SK-N-SH treated with all-trans-retinoic acid at 6 μM for 48 hours (cell line): ENCODE measurements around the gene STARD3.

Experiments used
- ATAC-seq: fragments of 200-7000 bp; cut with Tn5 transposase; 3 replicates; pipeline ENCODE4 v1.9.1; 2020; ENCODE audit warnings: mild to moderate bottlenecking, moderate library complexity
- ARNTL ChIP-seq: fragments of 450-650 bp; formaldehyde crosslinking; IDR thresholded peaks from 2 replicates; pipeline ENCODE4 v1.5.0; 2020; ENCODE audit warnings: low read depth, mild to moderate bottlenecking, moderate library complexity, borderline replicate concordance
- BACH2 ChIP-seq: fragments of 250-450 bp; sonication (Bioruptor Pico); IDR thresholded peaks from 2 replicates; pipeline ENCODE4 v1.9.0; 2021; ENCODE audit warnings: mild to moderate bottlenecking, borderline replicate concordance
- ESRRG ChIP-seq: fragments of 250-450 bp; sonication (Bioruptor Pico); IDR thresholded peaks from 2 replicates; pipeline ENCODE4 v1.6.1; 2021; ENCODE audit warnings: mild to moderate bottlenecking
- GLIS3 ChIP-seq: fragments of 250-450 bp; sonication (Bioruptor Pico); IDR thresholded peaks from 2 replicates; pipeline ENCODE4 v1.5.0; 2020; ENCODE audit warnings: mild to moderate bottlenecking, moderate library complexity
- ISL1 ChIP-seq: fragments of 250-450 bp; sonication (Bioruptor Pico); IDR thresholded peaks from 2 replicates; pipeline ENCODE4 v2.1.2; 2022; ENCODE audit warnings: mild to moderate bottlenecking, moderate library complexity
- OSR1 ChIP-seq: fragments of 250-450 bp; sonication (Bioruptor Pico); IDR thresholded peaks from 2 replicates; pipeline ENCODE4 v1.8.0; 2022; ENCODE audit warnings: moderate library complexity, mild to moderate bottlenecking, inconsistent platforms
- PPARA ChIP-seq: fragments of 250-450 bp; sonication (Bioruptor Pico); IDR thresholded peaks from 2 replicates; pipeline ENCODE4 v1.5.0; 2020; ENCODE audit warnings: mild to moderate bottlenecking, borderline replicate concordance
- RARB ChIP-seq: fragments of 250-450 bp; sonication (Bioruptor Pico); IDR thresholded peaks from 2 replicates; pipeline ENCODE4 v1.8.0; 2021; ENCODE audit warnings: mild to moderate bottlenecking, moderate library complexity
- SNAI2 ChIP-seq: fragments of 250-450 bp; sonication (Bioruptor Pico); IDR thresholded peaks from 2 replicates; pipeline ENCODE4 v1.5.0; 2020; ENCODE audit warnings: mild to moderate bottlenecking, moderate library complexity
- TCF4 ChIP-seq: fragments of 250-450 bp; sonication (Bioruptor Pico); IDR thresholded peaks from 2 replicates; pipeline ENCODE4 v1.8.0; 2021; ENCODE audit warnings: mild to moderate bottlenecking, moderate library complexity, borderline replicate concordance
- TOX ChIP-seq: fragments of 250-450 bp; sonication (Bioruptor Pico); IDR thresholded peaks from 2 replicates; pipeline ENCODE4 v1.8.0; 2021; ENCODE audit warnings: mild to moderate bottlenecking, moderate library complexity, borderline replicate concordance
- ZC3H10 ChIP-seq: fragments of 250-450 bp; sonication (Bioruptor Pico); IDR thresholded peaks from 2 replicates; pipeline ENCODE4 v1.5.1; 2021; ENCODE audit warnings: mild to moderate bottlenecking, moderate library complexity
- ZFP3 ChIP-seq: fragments of 250-450 bp; sonication (Bioruptor Pico); IDR thresholded peaks from 2 replicates; pipeline ENCODE4 v1.5.0; 2020; ENCODE audit warnings: mild to moderate bottlenecking, moderate library complexity
- ZFP30 ChIP-seq: fragments of 450-650 bp; formaldehyde crosslinking; IDR thresholded peaks from 2 replicates; pipeline ENCODE4 v1.5.0; 2022; ENCODE audit warnings: mild to moderate bottlenecking, moderate library complexity
- ZNF565 ChIP-seq: fragments of 450-650 bp; formaldehyde crosslinking; conservative IDR thresholded peaks from 2 replicates; pipeline ENCODE4 v1.5.0; 2020; ENCODE audit warnings: low read depth, mild to moderate bottlenecking, moderate library complexity
- ZNF70 ChIP-seq: fragments of 450-650 bp; formaldehyde crosslinking; IDR thresholded peaks from 2 replicates; pipeline ENCODE4 v1.5.0; 2020; ENCODE audit warnings: mild to moderate bottlenecking, moderate library complexity
- ZNF8 ChIP-seq: fragments of 450-650 bp; formaldehyde crosslinking; IDR thresholded peaks from 2 replicates; pipeline ENCODE4 v1.5.0; 2020; ENCODE audit warnings: mild to moderate bottlenecking, moderate library complexity
- TF ChIP-seq, protein P1 (sequence below): fragments of 250-450 bp; sonication (Bioruptor Pico); IDR thresholded peaks from 2 replicates; pipeline ENCODE4 v1.5.0; 2020; ENCODE audit warnings: mild to moderate bottlenecking, moderate library complexity
- TF ChIP-seq, protein P2 (sequence below): fragments of 250-450 bp; sonication (Bioruptor Pico); IDR thresholded peaks from 2 replicates; pipeline ENCODE4 v1.8.0; 2021; ENCODE audit warnings: low read depth, mild to moderate bottlenecking, moderate library complexity, borderline replicate concordance
- TF ChIP-seq, protein P3 (sequence below): fragments of 250-450 bp; sonication (Bioruptor Pico); IDR thresholded peaks from 2 replicates; pipeline ENCODE4 v1.5.1; 2021; ENCODE audit warnings: mild to moderate bottlenecking, moderate library complexity
- TF ChIP-seq, protein P4 (sequence below): fragments of 250-450 bp; sonication (Bioruptor Pico); IDR thresholded peaks from 2 replicates; pipeline ENCODE4 v1.8.0; 2020; ENCODE audit warnings: mild to moderate bottlenecking, moderate library complexity, borderline replicate concordance
- TF ChIP-seq, protein P5 (sequence below): fragments of 250-450 bp; sonication (Bioruptor Pico); IDR thresholded peaks from 2 replicates; pipeline ENCODE4 v1.5.1; 2020; ENCODE audit warnings: low read depth, mild to moderate bottlenecking, moderate library complexity

STARD3 gene

DNA sequence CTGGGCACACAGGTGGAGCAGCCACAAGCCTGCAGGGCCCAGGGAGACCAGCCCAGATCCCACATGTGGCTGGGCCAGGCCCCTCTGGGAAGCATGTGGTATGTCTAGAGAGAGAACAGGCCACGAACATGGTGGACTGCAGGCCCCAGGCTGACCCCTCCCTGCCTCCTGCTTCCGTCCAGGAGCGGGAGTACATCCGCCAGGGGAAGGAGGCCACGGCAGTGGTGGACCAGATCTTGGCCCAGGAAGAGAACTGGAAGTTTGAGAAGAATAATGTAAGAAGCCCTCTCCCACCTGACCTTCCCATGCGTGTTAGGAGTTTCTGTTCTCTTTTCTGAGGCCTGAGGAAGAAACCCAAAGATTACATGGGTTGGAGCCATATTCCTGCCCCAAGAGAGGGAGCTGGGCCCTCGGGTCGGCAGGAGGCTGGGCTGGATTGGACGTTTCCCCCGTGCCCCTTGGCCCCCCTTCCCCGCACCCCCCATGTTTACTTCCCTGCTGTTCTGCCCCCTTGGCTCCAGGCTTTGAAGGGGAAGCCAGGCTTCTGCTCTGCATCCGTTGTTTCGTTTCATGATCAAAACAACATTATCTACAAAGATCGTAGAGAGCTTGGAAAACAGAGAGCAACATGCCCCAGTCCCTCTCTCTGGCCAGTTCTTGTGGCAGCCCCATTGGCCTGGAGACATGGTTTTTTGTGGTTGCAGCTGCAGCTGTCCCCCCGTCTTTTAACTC lies 22.5 kb downstream of the STARD3 start:
- no peak for TF ChIP-seq GLIS3 (CRISPR knock-in tag)
- TF ChIP-seq, protein P1, sequence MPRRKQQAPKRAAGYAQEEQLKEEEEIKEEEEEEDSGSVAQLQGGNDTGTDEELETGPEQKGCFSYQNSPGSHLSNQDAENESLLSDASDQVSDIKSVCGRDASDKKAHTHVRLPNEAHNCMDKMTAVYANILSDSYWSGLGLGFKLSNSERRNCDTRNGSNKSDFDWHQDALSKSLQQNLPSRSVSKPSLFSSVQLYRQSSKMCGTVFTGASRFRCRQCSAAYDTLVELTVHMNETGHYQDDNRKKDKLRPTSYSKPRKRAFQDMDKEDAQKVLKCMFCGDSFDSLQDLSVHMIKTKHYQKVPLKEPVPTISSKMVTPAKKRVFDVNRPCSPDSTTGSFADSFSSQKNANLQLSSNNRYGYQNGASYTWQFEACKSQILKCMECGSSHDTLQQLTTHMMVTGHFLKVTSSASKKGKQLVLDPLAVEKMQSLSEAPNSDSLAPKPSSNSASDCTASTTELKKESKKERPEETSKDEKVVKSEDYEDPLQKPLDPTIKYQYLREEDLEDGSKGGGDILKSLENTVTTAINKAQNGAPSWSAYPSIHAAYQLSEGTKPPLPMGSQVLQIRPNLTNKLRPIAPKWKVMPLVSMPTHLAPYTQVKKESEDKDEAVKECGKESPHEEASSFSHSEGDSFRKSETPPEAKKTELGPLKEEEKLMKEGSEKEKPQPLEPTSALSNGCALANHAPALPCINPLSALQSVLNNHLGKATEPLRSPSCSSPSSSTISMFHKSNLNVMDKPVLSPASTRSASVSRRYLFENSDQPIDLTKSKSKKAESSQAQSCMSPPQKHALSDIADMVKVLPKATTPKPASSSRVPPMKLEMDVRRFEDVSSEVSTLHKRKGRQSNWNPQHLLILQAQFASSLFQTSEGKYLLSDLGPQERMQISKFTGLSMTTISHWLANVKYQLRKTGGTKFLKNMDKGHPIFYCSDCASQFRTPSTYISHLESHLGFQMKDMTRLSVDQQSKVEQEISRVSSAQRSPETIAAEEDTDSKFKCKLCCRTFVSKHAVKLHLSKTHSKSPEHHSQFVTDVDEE (CRISPR knock-in tag), result no peak
- TF ChIP-seq, protein P2, sequence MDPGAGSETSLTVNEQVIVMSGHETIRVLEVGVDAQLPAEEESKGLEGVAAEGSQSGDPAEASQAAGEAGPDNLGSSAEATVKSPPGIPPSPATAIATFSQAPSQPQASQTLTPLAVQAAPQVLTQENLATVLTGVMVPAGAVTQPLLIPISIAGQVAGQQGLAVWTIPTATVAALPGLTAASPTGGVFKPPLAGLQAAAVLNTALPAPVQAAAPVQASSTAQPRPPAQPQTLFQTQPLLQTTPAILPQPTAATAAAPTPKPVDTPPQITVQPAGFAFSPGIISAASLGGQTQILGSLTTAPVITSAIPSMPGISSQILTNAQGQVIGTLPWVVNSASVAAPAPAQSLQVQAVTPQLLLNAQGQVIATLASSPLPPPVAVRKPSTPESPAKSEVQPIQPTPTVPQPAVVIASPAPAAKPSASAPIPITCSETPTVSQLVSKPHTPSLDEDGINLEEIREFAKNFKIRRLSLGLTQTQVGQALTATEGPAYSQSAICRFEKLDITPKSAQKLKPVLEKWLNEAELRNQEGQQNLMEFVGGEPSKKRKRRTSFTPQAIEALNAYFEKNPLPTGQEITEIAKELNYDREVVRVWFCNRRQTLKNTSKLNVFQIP (CRISPR knock-in tag), result no peak
- TF ChIP-seq RARB (CRISPR knock-in tag), result no peak
- no peak for TF ChIP-seq ZNF8 (CRISPR knock-in tag)
- TF ChIP-seq, protein P3, sequence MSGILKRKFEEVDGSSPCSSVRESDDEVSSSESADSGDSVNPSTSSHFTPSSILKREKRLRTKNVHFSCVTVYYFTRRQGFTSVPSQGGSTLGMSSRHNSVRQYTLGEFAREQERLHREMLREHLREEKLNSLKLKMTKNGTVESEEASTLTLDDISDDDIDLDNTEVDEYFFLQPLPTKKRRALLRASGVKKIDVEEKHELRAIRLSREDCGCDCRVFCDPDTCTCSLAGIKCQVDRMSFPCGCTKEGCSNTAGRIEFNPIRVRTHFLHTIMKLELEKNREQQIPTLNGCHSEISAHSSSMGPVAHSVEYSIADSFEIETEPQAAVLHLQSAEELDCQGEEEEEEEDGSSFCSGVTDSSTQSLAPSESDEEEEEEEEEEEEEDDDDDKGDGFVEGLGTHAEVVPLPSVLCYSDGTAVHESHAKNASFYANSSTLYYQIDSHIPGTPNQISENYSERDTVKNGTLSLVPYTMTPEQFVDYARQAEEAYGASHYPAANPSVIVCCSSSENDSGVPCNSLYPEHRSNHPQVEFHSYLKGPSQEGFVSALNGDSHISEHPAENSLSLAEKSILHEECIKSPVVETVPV (CRISPR knock-in tag), result no peak
- no peak for TF ChIP-seq ZFP30 (CRISPR knock-in tag)
- TF ChIP-seq SNAI2 (CRISPR knock-in tag), result no peak
- TF ChIP-seq TOX, result no peak
- no peak for TF ChIP-seq ISL1 (CRISPR knock-in tag)
- no peak for TF ChIP-seq ESRRG (CRISPR knock-in tag)
- no peak for TF ChIP-seq TCF4 (CRISPR knock-in tag)
- no peak for TF ChIP-seq BACH2 (CRISPR knock-in tag)
- TF ChIP-seq, protein P4, sequence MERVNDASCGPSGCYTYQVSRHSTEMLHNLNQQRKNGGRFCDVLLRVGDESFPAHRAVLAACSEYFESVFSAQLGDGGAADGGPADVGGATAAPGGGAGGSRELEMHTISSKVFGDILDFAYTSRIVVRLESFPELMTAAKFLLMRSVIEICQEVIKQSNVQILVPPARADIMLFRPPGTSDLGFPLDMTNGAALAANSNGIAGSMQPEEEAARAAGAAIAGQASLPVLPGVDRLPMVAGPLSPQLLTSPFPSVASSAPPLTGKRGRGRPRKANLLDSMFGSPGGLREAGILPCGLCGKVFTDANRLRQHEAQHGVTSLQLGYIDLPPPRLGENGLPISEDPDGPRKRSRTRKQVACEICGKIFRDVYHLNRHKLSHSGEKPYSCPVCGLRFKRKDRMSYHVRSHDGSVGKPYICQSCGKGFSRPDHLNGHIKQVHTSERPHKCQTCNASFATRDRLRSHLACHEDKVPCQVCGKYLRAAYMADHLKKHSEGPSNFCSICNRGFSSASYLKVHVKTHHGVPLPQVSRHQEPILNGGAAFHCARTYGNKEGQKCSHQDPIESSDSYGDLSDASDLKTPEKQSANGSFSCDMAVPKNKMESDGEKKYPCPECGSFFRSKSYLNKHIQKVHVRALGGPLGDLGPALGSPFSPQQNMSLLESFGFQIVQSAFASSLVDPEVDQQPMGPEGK, result no peak
- TF ChIP-seq ARNTL, result no peak
- TF ChIP-seq, all 23 proteins: peak for 0
- no peak for ATAC-seq

DNA sequence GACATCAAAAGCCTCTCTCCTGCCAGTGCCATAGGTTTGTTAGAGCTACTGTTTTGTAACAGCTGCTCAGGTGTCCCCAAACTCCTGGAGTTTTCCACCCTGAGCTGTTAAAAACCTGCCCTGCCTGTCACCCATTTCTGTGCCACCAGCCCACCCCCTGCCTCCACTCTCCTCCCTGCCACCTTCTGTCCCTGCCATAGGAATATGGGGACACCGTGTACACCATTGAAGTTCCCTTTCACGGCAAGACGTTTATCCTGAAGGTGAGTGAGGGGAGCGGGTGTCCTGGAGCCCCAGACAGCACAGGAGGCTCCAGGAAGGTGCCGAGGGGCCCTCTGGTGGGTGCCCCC lies 23.0 kb downstream of the STARD3 start:
- TF ChIP-seq, protein P5, sequence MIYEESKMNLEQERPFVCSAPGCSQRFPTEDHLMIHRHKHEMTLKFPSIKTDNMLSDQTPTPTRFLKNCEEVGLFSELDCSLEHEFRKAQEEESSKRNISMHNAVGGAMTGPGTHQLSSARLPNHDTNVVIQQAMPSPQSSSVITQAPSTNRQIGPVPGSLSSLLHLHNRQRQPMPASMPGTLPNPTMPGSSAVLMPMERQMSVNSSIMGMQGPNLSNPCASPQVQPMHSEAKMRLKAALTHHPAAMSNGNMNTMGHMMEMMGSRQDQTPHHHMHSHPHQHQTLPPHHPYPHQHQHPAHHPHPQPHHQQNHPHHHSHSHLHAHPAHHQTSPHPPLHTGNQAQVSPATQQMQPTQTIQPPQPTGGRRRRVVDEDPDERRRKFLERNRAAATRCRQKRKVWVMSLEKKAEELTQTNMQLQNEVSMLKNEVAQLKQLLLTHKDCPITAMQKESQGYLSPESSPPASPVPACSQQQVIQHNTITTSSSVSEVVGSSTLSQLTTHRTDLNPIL (CRISPR knock-in tag), result no peak
- no peak for TF ChIP-seq ZC3H10 (CRISPR knock-in tag)
- TF ChIP-seq ISL1 (CRISPR knock-in tag), result no peak
- TF ChIP-seq RARB (CRISPR knock-in tag), result no peak
- TF ChIP-seq PPARA (CRISPR knock-in tag), result no peak
- no peak for TF ChIP-seq TOX
- TF ChIP-seq OSR1, result no peak
- TF ChIP-seq, protein P1 (CRISPR knock-in tag), result no peak
- TF ChIP-seq ZNF565 (CRISPR knock-in tag), result no peak
- no peak for TF ChIP-seq ZFP3 (CRISPR knock-in tag)
- no peak for TF ChIP-seq GLIS3 (CRISPR knock-in tag)
- no peak for TF ChIP-seq ZNF70 (CRISPR knock-in tag)
- no peak for TF ChIP-seq BACH2 (CRISPR knock-in tag)
- TF ChIP-seq ZNF8 (CRISPR knock-in tag), result no peak
- TF ChIP-seq, protein P3 (CRISPR knock-in tag), result no peak

More for the DNA sequence above, 23.0 kb downstream of the STARD3 start:
- ATAC-seq, result no peak
